Heart left ventricle (tissue), 13 donors: ENCODE results near the gene TCF4.

Experiments
- POLR2A ChIP-seq, 2 donors: fragments of 450-650 bp; IDR thresholded peaks; one replicate each; pipeline ENCODE4 v1.6.1; 2017; ENCODE audit warnings: antibody characterized with exemption in 2 of 2, mild to moderate bottlenecking in 2 of 2, moderate library complexity in 2 of 2
- TF ChIP-seq, protein P1 (sequence below), 12 donors: fragments of 200-600 bp; sonication (generic) in 4 of 12; IDR thresholded peaks; one replicate each; pipeline versions ENCODE4 v1.5.0 to v1.8.0; 2018 to 2022; ENCODE audit warnings: antibody characterized with exemption in 12 of 12, mild to moderate bottlenecking in 5 of 12
- donor health status: ischemic (EF 13 %, LVEDD 7.1; RV severe dilation, severe dysfunction).
- donor health status: DM: no; HTN: yes; CAD: no.
- donor health status: DM: no; HTN: no; CAD: no.
- donor health status: ischemic (EF 25% LVEDD 6.9; RV normal size, moderate dysfunction).
- donor health status: ischemic (EF 25% LVEDD 5.7; RV mildly dilated, moderate dysfunction).
- donor health status: ischemic (EF 35%, LVEDD 5.7; RV mildly dilated, moderate dysfunction).
- donor health status: nonischemic (EF 11% LVEDD 7.7; RV severe dilation, severe dysfunction).
- donor health status: DM: yes; HTN: yes; CAD: no.
- donor health status: PGD.
- donor health status: ischemic (EF 29% LVEDD 5.4; RV normal size, mild dysfunction).
- donor health status: nonischemic (EF 23%, LVEDD 6.1; RV moderate dilation, normal function).

DNA sequence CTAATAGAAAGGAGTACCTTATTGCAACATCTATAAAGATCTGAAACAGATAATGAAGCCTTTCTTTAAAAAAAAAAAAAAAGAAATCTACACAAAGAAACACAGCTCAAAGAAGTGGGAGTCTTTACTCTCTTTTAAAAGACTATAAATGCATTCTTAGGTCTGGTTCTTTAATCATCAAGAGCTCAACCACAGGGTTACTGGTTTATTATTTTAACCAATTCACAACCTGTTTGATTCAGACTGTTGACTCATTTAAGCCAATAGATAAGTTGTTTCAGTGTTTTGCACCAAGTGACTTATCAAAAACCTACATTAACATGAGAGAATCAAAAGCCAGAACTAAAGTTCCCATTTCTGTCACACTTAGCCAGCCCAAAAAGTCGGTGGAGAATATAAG lies 93.1 kb downstream of the TCF4 start:
- TF ChIP-seq, protein P1, sequence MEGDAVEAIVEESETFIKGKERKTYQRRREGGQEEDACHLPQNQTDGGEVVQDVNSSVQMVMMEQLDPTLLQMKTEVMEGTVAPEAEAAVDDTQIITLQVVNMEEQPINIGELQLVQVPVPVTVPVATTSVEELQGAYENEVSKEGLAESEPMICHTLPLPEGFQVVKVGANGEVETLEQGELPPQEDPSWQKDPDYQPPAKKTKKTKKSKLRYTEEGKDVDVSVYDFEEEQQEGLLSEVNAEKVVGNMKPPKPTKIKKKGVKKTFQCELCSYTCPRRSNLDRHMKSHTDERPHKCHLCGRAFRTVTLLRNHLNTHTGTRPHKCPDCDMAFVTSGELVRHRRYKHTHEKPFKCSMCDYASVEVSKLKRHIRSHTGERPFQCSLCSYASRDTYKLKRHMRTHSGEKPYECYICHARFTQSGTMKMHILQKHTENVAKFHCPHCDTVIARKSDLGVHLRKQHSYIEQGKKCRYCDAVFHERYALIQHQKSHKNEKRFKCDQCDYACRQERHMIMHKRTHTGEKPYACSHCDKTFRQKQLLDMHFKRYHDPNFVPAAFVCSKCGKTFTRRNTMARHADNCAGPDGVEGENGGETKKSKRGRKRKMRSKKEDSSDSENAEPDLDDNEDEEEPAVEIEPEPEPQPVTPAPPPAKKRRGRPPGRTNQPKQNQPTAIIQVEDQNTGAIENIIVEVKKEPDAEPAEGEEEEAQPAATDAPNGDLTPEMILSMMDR (IDR thresholded peaks at IDR 0.05): no peak
- TF ChIP-seq POLR2A (IDR thresholded peaks at IDR 0.05): no peak
